H1 (cell line): Measurements from ENCODE around the gene SCN4A.

Experiments
- CTCF ChIP-seq, 3 experiments: IDR thresholded peaks; 1 replicate in 2 of 3; 2 replicates in 1 of 3; pipeline versions ENCODE4 v1.5.1 to v1.6.1; 2011; ENCODE audit warnings: low read length in 3 of 3, mild to moderate bottlenecking in 3 of 3, inconsistent platforms in 2 of 3, low read depth in 1 of 3, moderate library complexity in 1 of 3; ENCODE audit not compliant: insufficient read depth in 1 of 3; ENCODE audit errors: control extremely low read depth in 1 of 3
- GABPA ChIP-seq: IDR thresholded peaks from 2 replicates; pipeline ENCODE4 v1.6.1; 2011; ENCODE audit warnings: mild to moderate bottlenecking, low read length, moderate library complexity, borderline replicate concordance; ENCODE audit not compliant: insufficient read depth
- POLR2AphosphoS5 ChIP-seq: IDR thresholded peaks from 2 replicates; pipeline ENCODE4 v1.6.1; 2011; ENCODE audit warnings: low read depth, low read length
- RBBP5 ChIP-seq: IDR thresholded peaks from 2 replicates; pipeline ENCODE4 v1.7.1; 2012; ENCODE audit warnings: low read depth, mild to moderate bottlenecking, inconsistent platforms, low read length, moderate library complexity, borderline replicate concordance
- SIRT6 ChIP-seq: IDR thresholded peaks from one replicate; pipeline ENCODE4 v1.7.1; 2012; ENCODE audit warnings: low read length, inconsistent platforms
- SP4 ChIP-seq: IDR thresholded peaks from 2 replicates; pipeline ENCODE4 v1.6.1; 2012; ENCODE audit warnings: low read length, inconsistent platforms
- USF2 ChIP-seq: IDR thresholded peaks from 2 replicates; pipeline ENCODE4 v1.6.1; 2011; ENCODE audit warnings: low read length, improper control_type of control experiment
- ZNF274 ChIP-seq: IDR thresholded peaks from 2 replicates; pipeline ENCODE4 v1.7.0; 2012; ENCODE audit warnings: low read length, borderline replicate concordance; ENCODE audit errors: extremely low read depth

GRCh38 chr17:63975541-63976092, 2.9 kb upstream of the SCN4A start:
- TF ChIP-seq USF2 (no peak), ZNF274 (no peak), CTCF (IDR thresholded peaks at IDR 0.05; ENCODE audit: control extremely low read depth in 1 of 3, insufficient read depth in 1 of 3, low read depth in 1 of 3, low read length in 3 of 3) (no peak), POLR2AphosphoS5 (no peak), SIRT6 (no peak), SP4 (no peak), GABPA (no peak), RBBP5 (no peak)
